ENCODE results near the gene UBA5.
A peak's percentile ranks its signal among the peaks of the same experiment; 100 is the strongest.

Gene UBA5

GRCh38 chr3:132654190-132654589 lies 5.9 kb upstream of the UBA5 start:
- no peak for DNase-seq (ENCODE audit: low read depth in 2 of 2)

GRCh38 chr3:132654721-132655120 lies 5.4 kb upstream of the UBA5 start:
- DNase-seq (ENCODE audit: low read depth in 2 of 2), result no peak

DNA sequence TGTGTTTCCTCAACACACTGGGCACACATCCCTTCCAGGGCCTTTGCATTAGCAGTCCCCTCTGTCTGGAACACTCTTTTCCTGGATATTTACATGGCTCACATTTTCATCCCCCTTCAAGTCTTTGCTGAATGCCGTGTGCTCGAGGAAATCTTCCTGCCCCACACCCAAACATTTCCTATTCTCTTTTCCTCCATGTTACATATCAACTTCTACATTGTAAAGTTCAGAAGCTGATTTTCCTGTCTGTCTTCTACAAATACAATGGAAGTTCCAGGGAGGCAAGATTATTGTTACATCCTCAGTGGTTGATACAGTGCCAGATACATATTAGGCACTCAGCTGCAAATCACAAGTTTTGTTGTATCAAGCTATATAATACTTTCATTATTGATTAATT lies 4.7 kb upstream of the UBA5 start:
- no peak for DNase-seq (ENCODE audit: low read depth in 2 of 2)

GRCh38 chr3:132657869-132658747 lies 2.0 kb upstream of the UBA5 start:
- DNase-seq (ENCODE audit: low read depth in 2 of 2), result no peak

DNA sequence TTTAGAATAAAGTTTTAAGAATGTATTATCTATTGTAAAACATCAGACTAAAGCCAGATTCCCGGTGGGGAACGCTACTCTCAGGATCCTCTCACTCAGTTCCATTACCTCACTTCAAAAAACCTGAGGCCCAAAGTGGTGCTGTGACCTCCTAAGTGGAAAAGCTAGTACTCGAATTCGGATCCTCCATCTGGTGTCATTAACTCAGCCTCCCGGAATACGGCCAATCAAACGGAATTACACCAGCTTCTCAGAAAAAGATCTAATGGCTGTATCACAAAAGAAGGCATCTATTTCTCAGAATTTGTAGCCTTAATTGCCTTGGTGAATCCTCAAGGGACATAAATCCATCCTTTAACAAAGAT lies 1.1 kb upstream of the UBA5 start:
- no peak for DNase-seq (ENCODE audit: low read depth in 2 of 2)

DNA sequence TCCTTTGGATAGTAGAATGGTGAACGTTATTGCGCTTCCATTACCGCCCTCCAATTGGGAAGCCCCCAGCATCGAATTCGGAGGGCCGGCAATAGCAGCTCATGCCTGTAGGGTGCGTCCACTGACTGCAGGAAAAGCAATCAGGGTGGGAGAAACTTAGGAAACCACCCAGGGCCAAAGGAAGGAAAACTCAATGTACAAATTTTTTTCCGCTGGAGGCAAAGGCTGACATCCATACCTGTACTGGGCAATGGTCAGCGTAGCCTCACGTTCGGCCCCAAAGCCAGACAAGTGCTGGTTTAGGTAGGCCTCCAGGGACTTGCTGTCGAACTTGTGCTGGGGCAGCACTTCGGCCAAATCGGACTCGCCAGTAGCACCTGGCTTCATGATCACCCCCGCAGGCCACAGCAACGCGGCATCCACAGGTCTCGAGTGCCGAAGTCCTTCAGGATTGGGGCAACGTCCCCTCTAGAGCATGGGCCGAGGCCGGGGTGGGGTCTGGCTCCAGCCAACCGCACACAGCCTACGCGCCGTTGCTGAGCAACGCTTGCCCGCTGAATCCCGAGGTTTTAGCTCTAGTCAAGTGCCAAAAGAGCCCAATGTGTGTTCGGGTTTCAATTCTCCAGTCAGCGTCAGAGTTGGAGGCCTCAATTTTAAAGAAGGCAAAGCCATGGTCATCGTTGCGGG lies 621 bp upstream of the UBA5 start, which contains the start of gene ACAD11:
ACAD11 (minus strand) TSS at position 445 of the 687 bp plus-strand sequence; CDS start at position 387, 58 bp downstream.
- peak; percentile 13 to 22 for DNase-seq (ENCODE audit: low read depth in 2 of 2)

DNA sequence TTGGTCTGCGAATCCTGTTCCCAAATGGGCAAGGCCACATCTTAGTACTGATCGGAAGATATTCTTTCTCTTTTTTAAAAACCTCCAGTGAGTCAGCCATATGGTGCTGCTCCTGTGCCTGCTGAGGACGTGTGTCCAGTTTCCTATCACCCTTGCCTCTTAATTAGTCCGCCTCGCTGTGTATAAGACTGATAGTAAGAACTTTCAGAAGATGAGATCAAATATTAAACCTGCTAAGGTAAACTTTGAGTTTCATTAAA lies 612 bp downstream of the UBA5 start:
- no peak for DNase-seq (ENCODE audit: low read depth in 2 of 2)

DNA sequence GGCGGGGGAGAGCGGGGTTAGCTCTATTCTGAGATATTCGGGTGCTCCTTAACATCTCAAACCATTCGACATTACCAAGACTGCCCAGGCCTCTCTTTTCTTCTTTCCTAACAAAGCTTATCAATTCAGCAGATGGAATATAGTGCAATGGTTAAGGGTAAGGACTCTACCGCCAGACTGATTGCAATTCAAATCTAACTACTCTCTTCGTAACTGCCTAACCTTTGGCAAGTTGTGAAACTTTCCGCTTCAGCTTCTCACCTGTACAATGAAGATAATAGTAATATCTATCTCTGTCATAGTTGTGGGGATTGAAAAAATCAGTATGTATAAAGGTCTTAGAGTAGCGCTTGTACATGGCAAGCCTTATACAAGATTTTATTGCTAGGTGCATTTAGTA lies 972 bp downstream of the UBA5 start:
- DNase-seq (ENCODE audit: low read depth in 2 of 2), result no peak

DNA sequence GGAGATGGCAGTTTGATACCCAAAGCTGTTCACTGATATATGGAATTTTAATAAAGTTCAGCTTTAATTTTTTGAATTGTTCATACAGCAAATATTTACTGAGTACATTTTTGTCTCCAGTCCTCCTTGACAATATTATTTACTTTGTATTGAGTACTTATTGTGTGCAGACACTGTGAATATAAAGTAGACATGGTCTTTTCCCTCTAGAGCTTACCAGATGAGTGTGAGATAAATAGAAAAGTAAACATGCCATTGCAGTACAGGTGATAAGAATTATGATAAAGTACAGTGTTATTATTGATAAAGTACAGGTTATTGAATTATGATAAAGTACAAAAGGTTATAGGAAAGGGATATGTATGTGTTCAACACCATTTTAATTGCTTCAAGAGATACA lies 2.1 kb downstream of the UBA5 start:
- DNase-seq (ENCODE audit: low read depth in 2 of 2), result no peak

DNA sequence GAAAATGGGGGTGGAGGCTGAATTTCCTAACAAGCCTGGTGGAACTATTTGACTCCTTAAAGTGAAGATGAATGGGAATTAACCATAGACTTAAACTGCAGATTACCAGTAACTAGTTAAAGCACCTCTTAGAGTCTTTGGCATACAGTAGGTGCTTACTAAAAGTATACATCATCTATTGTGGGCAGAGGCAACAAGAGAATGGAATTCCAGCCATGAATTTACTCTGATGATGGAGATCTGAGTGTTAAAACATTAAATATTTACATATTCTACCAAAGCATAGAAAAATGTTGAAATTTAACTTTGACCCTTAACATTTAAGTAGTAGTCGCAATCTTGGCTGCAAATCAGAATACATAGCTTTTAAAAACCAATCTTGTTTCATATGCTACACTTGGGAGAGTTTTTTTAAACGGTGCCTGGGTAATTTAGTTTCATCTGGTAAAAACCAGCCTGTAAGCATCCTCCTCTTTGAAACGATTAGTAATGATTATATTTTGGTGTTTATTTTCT lies 5.2 kb downstream of the UBA5 start:
- DNase-seq (ENCODE audit: low read depth in 2 of 2), result no peak

DNA sequence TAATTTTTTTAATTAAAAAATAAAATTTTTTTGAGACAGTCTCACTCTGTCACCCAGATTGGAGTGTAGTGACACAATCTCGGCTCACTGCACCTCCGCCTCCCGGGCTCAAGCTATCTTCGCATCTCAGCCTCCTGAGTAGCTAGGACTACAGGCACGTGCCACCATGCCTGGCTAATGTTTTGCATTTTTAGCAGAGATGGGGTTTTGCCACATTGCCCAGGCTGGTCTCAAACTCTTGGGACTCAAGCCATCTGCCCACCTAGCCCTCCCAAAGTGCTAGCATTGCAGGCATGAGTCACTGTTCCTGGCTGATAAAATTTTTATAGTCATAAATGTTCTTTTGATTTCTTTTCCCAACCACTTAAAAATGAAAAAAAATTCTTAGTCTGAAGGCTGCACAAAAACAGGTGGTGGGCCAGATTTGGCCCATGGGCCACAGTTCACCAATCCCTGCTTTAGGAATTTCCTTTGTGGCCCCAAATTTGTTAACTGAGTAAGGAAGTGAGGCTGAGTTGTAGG lies 9.2 kb downstream of the UBA5 start:
- no peak for DNase-seq (ENCODE audit: low read depth in 2 of 2)

DNA sequence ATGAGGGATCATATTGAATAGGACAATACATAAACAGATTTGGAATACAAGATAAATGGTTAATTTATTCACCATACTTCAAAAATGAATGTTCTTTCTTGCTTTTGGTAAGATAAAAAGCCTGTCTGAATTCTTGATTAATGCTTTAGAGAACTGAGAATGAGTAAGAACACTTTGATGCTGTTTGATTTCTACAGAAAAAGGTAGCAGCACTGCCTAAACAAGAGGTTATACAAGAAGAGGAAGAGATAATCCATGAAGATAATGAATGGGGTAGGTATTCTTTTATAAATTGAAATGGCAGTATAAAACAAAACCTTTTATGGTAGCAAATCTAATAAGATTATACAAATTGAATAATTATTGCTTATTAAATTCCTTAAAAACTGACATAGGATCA lies 15.3 kb downstream of the UBA5 start:
- no peak for DNase-seq (ENCODE audit: low read depth in 2 of 2)

DNA sequence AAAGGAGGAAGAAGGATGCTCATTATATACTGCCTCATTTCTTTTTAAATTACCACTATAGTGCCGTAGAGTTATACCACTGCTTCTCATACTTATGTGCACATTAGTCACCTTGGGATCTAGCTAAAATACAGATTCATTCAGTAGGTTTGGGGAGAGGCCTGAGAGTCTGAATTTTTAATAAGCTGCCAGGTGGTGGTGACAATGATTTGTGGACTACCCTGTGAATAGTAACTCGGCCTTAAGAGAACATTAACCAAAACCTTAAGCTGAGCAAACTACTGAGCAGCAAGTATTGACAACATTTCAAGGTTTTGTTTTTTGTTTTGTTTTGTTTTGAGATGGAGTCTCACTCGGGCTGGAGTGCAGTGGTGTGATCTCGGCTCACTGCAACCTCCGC lies 19.8 kb downstream of the UBA5 start:
- no peak for DNase-seq (ENCODE audit: low read depth in 2 of 2)

- no peak for DNase-seq (ENCODE audit: low read depth in 2 of 2)
Observed at GRCh38 chr3:132681421-132681820, 21.3 kb downstream of the UBA5 start.

DNA sequence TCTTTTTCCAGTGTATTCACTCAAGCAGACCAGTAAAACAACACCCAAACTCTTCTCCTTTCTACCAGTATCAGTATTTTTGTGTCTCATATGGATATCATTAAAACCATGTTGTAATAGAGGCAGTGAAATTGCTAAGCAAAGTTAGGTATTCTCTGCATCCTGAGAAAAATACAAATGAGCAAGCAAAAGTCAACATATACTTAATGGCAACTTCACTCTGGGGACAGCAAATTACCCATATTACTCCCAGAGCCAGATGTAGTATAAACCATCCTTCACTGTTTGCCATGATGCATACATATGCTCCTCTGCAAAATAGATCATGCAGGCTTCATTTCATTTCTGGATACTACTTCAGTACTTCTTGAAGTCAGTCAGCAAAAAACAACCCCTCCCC lies 22.1 kb downstream of the UBA5 start:
- DNase-seq (ENCODE audit: low read depth in 2 of 2), result no peak

GRCh38 chr3:132690040-132690439 lies 29.9 kb downstream of the UBA5 start:
- no peak for DNase-seq (ENCODE audit: low read depth in 2 of 2)

DNA sequence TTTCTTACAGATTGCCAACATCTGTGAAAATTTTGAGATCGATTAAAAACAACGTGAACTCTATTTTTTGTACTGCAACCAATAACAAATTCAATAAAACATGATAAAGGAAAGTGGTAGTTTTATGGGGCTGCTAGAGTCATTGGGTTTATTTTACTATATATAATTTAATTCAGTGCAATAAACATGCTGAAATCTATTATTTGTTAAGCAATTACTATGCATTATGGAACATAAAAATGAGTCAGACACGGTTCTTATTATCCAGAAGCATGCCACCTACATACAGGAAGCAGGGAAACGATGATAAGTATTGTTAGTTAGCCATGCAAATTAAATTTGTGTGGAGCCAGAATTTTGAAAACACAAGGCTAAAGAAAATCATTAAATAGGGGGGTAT lies 34.9 kb downstream of the UBA5 start:
- DNase-seq (ENCODE audit: low read depth in 2 of 2), result no peak

DNA sequence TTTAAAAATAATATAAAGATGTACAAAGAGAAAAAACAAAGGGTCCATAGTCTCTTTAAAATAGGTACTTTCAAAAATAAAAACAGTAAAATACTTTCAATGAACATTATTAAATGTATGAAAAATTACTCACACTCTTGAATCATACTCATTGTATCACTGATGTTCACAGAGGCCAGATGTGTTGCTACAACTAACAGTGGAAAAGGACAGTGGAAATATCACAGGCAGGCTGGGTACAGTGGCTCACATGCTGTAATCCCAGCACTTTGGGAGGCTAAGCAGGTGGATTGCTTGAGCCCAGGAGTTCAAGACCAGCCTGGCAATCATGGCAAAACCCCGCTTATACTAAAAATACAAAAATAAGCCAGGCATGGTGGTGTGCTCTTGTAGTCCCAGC lies 35.3 kb downstream of the UBA5 start:
- no peak for DNase-seq (ENCODE audit: low read depth in 2 of 2)

- DNase-seq (ENCODE audit: low read depth in 2 of 2), result no peak
Observed at GRCh38 chr3:132703733-132704132, 43.6 kb downstream of the UBA5 start.

DNA sequence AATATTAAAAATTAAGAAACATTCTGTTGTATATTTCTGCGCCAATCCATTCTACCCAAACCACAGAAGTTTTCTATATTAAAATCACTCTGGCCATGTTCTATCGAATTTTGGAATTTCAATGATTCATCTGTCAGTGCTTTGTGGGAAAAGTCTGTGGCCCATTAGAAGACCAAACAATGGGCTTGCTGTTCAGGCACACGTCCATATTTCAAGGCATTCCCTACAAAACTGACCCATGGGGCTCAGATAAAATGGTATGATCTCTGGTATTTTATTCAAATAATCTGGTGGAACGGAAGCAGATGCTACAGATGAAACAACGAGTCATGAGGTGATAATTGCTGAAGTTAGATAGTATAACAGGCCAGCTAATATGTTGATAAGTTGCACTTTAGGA lies 49.6 kb downstream of the UBA5 start:
- DNase-seq (ENCODE audit: low read depth in 2 of 2), result no peak

DNA sequence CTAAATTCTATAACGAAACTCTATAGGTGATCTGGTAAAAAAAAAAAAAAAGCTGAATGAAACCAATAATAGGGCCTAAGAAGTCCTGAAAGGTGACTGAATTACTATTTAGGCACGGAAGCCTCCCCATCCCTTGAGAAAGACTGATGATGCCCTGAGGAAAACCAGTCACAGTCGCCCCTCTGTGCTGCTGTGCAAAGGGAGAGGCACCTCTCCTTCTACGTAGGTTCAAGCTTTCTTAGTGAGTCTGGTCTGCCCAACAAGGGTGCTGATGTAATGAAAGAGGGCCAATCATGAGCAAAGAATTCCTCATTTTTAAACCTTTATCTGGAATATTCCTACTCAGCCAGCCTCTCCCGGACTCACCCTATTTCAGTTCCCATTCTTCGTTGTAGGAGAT lies 50.2 kb downstream of the UBA5 start:
- no peak for DNase-seq (ENCODE audit: low read depth in 2 of 2)

GRCh38 chr3:132713977-132714727 lies 54.0 kb downstream of the UBA5 start:
- DNase-seq (ENCODE audit: low read depth in 2 of 2), result no peak

Measured in stimulated activated CD8-positive, alpha-beta memory T cell treated with anti-CD3 and anti-CD28 coated beads, Interleukin-2, amount 100 ng/mL, for 48 hours (primary cell).